ENCODE results near the gene MUC2.

Gene MUC2

DNA sequence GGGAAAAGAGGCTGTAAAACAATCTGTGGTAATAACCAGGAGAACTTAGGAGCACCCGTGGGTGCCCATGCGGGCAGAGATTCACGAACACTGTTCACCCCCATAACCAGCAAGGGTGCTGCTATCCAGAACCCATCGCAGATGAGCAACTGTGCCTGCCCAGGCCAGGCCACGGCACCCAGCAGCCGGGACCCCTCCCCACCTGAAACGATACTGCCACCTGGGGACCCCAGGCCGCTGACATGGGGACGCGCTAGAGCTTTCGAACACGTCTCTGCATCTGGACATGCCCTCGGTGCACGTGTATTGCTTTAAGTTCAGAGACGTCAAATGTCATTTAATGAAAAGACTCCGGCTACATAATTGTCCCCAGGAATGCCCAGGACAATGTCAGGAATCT, 14.3 kb upstream of the MUC2 start:
- Histone ChIP-seq H3K27ac (ENCODE audit: low read depth, low read length) (peak overlapping the region; percentile 72), H3K9ac (ENCODE audit: low read depth in 1 of 2, low read length in 2 of 2) (peak overlapping the region; percentile 48 to 63)

DNA sequence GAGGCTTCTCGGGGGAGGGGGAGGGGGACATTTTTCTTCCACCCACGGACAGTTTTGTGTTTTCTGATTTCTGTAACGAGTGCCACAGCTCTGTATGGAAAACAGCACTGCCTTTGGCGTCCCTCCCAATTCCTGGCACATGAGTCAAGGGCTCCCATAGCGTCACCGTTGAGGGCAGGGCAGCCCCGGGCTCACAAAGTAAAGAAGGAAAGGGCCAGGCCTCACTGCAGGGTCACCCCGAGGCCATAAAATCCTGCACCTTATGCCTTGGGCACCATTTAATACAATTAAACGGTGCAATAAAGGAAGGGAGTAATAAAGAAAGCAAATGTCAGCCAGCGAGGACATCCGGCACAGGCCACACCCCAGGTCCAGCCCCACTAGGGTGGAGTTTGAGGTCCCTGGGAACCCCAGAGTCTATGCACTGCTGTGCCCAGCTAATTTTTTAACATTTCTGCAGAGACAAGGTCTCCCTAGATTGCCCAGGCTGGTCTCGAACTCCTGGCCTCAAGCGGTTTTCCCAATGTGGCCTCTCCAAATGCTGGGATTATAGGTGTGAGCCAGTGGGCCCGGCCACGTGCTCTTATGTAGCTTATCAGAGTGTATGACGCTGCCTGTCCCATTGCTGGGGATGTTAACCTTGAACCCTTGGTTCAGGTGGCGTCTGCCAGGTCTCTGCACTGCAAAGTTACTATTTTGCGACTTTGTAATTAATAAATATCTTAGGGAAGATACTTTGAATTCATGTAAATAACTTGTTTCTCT, 13.6 kb upstream of the MUC2 start:
- H3K9ac ChIP-seq (ENCODE audit: low read depth in 1 of 2, low read length in 2 of 2) = peak overlapping the region; percentile 48 to 63
- no peaks in the 10 kb centered on the region for H3K27me3 ChIP-seq (ENCODE audit: control insufficient read depth in 1 of 2, insufficient read depth in 2 of 2, low read length in 2 of 2)
- peak overlapping the region; percentile 72 for H3K27ac ChIP-seq (ENCODE audit: low read depth, low read length)
- H3K9me3 ChIP-seq (ENCODE audit: control insufficient read depth in 1 of 2, low read length in 2 of 2) = peaks cover 4 to 8% of the 10 kb centered on the region in 2 donors
- H3K4me1 ChIP-seq (ENCODE audit: control insufficient read depth in 1 of 2, insufficient read depth in 2 of 2, low read length in 2 of 2) = peaks cover 14% of the 10 kb centered on the region in 2 donors
- no peak overlapping the region for H3K4me3 ChIP-seq (ENCODE audit: low read depth in 1 of 2, low read length in 2 of 2)
- no peaks in the 10 kb centered on the region for H3K36me3 ChIP-seq (ENCODE audit: control insufficient read depth in 1 of 2, insufficient read depth in 2 of 2, low read length in 2 of 2)

More for the DNA sequence above, 14.3 kb upstream of the MUC2 start:
- Histone ChIP-seq H3K36me3 (ENCODE audit: control insufficient read depth in 1 of 2, insufficient read depth in 2 of 2, low read length in 2 of 2) (no peaks in the 10 kb centered on the region), H3K9me3 (ENCODE audit: control insufficient read depth in 1 of 2, low read length in 2 of 2) (peaks cover 4 to 8% of the 10 kb centered on the region in 2 donors), H3K4me3 (ENCODE audit: low read depth in 1 of 2, low read length in 2 of 2) (no peak overlapping the region), H3K4me1 (ENCODE audit: control insufficient read depth in 1 of 2, insufficient read depth in 2 of 2, low read length in 2 of 2) (peaks cover 14% of the 10 kb centered on the region in 2 donors), H3K27me3 (ENCODE audit: control insufficient read depth in 1 of 2, insufficient read depth in 2 of 2, low read length in 2 of 2) (no peaks in the 10 kb centered on the region)

DNA sequence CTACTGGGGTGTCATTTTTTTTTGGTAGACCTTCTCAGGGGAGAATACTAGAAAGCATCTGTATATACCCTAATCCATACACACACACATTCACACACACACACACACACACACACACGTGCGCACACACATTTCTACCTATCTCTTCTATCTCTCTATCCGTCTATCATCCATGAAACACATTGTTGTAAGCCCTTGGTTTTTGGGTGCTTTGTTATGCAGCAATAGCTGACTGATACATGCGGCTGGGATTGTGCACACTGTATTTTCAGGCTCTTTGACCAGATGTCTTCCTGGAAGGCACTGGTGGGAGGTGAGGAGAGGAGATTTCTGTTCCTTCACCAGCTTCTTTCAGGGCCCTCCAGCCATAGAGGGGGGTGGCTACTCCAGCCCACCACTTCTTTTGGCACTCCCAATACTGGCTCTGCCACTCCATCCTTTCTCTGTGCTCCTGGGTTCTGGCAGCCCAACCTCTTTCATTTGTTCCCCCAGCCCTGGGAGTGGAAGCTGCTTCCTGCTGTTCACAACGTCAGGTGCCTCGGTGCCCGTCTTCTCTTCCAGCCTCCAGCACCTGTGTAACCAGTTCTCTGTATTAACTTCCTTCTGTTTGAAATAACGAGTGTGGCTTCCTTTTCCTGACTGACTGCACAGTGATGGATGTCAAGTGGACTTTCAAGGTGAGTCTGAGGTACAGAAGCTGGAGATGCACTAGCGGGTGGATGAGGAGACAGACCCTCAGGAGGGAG, 12.4 kb upstream of the MUC2 start:
- Histone ChIP-seq H3K4me3 (ENCODE audit: low read depth in 1 of 2, low read length in 2 of 2) (no peak overlapping the region), H3K9ac (ENCODE audit: low read depth in 1 of 2, low read length in 2 of 2) (no peak overlapping the region), H3K9me3 (ENCODE audit: control insufficient read depth in 1 of 2, low read length in 2 of 2) (peaks cover 4 to 8% of the 10 kb centered on the region in 2 donors), H3K27ac (ENCODE audit: low read depth, low read length) (no peak overlapping the region), H3K27me3 (ENCODE audit: control insufficient read depth in 1 of 2, insufficient read depth in 2 of 2, low read length in 2 of 2) (no peaks in the 10 kb centered on the region), H3K4me1 (ENCODE audit: control insufficient read depth in 1 of 2, insufficient read depth in 2 of 2, low read length in 2 of 2) (peaks cover 14% of the 10 kb centered on the region in 2 donors), H3K36me3 (ENCODE audit: control insufficient read depth in 1 of 2, insufficient read depth in 2 of 2, low read length in 2 of 2) (no peaks in the 10 kb centered on the region)

DNA sequence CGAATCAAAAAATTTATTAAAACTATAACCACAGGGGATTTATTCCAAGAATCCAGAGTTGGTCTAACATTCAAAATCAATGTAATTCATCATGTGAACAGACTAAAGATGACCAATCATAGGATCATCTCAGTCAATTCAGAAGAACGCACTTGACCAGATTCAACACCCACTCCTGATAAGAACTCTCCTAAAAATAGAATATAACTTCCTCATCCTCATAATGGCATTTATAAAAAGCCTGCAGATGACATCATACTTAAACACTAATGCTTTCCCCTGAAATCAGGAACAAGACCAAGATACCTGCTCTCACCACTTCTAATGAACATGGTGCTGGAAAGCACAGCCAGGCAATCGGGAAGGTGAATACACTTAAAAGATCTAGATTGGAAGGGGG, 10.5 kb upstream of the MUC2 start:
- Histone ChIP-seq H3K27me3 (ENCODE audit: control insufficient read depth in 1 of 2, insufficient read depth in 2 of 2, low read length in 2 of 2) (no peaks in the 10 kb centered on the region), H3K36me3 (ENCODE audit: control insufficient read depth in 1 of 2, insufficient read depth in 2 of 2, low read length in 2 of 2) (no peaks in the 10 kb centered on the region), H3K27ac (ENCODE audit: low read depth, low read length) (no peak overlapping the region), H3K9ac (ENCODE audit: low read depth in 1 of 2, low read length in 2 of 2) (no peak overlapping the region), H3K4me3 (ENCODE audit: low read depth in 1 of 2, low read length in 2 of 2) (no peak overlapping the region), H3K4me1 (ENCODE audit: control insufficient read depth in 1 of 2, insufficient read depth in 2 of 2, low read length in 2 of 2) (peaks cover 14% of the 10 kb centered on the region in 2 donors), H3K9me3 (ENCODE audit: control insufficient read depth in 1 of 2, low read length in 2 of 2) (peaks cover 4 to 8% of the 10 kb centered on the region in 2 donors)

DNA sequence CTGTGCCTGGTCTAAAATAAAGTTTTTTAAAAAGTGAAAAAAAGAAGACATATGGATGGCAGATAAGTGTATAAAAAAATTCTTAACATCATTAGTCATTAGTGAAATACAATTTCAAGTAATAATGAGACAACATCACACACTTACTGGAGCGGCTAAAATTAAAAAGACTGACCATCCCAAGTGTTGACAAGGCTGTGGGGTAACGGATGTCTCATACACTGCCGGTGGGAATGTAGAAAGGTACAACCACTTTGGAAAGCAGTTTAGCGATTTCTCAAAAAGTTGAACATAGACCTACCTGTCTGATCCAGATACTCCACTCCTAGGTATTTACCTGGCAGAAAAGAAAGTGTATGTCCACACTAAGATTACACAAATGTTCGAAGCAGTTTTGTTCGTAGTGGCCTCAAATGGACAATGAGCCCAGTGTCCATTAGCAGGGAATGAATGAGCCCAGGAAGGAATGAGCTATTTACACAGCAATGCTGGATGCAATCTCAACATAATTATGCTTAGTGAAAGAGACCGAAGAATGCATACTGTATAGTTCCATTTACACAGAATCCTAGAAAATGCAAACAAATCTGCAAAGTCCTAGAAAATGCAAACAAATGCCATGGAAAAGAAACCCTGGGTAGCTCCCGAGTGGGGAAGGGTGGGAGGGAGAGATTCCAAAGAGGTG, 6.7 kb upstream of the MUC2 start:
- Histone ChIP-seq H3K9me3 (ENCODE audit: control insufficient read depth in 1 of 2, low read length in 2 of 2) (no peaks in the 10 kb centered on the region), H3K36me3 (ENCODE audit: control insufficient read depth in 1 of 2, insufficient read depth in 2 of 2, low read length in 2 of 2) (no peaks in the 10 kb centered on the region), H3K27ac (ENCODE audit: low read depth, low read length) (no peak overlapping the region), H3K4me3 (ENCODE audit: low read depth in 1 of 2, low read length in 2 of 2) (no peak overlapping the region), H3K9ac (ENCODE audit: low read depth in 1 of 2, low read length in 2 of 2) (no peak overlapping the region), H3K27me3 (ENCODE audit: control insufficient read depth in 1 of 2, insufficient read depth in 2 of 2, low read length in 2 of 2) (no peaks in the 10 kb centered on the region), H3K4me1 (ENCODE audit: control insufficient read depth in 1 of 2, insufficient read depth in 2 of 2, low read length in 2 of 2) (peaks cover 4 to 5% of the 10 kb centered on the region in 2 donors)

DNA sequence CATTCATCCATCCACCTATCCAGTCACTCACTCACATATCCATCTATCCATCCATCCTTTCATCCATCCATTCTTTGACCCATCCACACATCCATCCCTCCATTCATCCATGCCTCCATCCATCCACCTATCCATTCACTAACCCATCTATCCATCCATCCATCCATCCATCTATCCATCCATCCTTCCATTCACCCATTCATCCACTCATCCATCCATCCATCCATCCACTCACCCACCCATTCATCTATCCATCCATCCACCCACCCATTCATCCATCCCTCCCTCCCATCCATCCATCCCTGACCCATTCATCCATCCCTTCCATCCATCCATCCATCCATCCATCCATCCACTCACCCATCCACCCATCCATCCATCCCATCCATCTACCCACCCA, 4.9 kb upstream of the MUC2 start:
- Histone ChIP-seq H3K4me3 (ENCODE audit: low read depth in 1 of 2, low read length in 2 of 2) (no peak overlapping the region), H3K27ac (ENCODE audit: low read depth, low read length) (no peak overlapping the region), H3K36me3 (ENCODE audit: control insufficient read depth in 1 of 2, insufficient read depth in 2 of 2, low read length in 2 of 2) (no peaks in the 10 kb centered on the region), H3K9me3 (ENCODE audit: control insufficient read depth in 1 of 2, low read length in 2 of 2) (no peaks in the 10 kb centered on the region), H3K9ac (ENCODE audit: low read depth in 1 of 2, low read length in 2 of 2) (no peak overlapping the region), H3K4me1 (ENCODE audit: control insufficient read depth in 1 of 2, insufficient read depth in 2 of 2, low read length in 2 of 2) (peaks cover 16 to 20% of the 10 kb centered on the region in 2 donors), H3K27me3 (ENCODE audit: control insufficient read depth in 1 of 2, insufficient read depth in 2 of 2, low read length in 2 of 2) (no peaks in the 10 kb centered on the region)

DNA sequence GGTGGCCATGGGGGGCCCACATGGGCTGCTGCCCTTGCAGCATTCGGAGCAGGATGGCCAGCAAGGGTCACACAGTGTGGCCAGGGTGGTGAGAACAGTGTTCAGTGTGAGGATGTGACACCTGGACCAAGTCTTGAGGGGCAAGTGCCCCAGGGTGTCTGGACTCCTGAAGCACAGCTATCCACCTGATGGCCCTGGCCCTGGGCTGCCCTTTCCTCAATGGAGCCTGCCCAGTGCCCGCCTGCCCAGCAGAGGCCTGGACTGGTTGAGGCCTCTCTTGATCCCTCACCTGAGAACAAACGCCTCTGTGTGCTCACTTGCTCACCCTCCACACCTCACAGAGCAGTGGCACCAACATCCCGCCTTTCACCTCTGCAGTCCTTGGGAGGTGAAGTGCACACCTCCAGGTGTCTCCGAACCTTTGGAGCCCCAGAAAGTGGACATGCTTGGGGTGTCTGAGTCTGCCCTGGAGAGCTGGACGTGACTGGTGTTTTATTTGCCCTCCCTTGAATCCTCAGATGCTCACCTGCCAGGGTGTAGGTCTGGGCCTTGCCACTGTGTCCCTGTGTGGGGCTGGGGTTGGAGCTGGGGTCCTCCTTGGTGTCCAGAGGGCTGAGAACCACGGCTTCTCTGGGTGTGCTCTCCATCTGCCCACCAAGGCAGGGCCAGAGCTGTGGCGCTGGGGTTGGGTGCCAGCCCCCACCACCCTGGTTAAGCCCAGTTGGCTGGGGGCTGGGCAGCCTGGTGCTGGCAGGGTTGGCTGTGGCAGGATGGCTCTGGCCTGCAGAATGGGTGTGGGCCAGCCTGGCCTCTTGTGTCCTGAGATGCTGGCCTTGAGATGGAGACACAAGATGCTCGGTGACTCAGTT, 3.8 kb upstream of the MUC2 start:
- Histone ChIP-seq H3K4me1 (ENCODE audit: control insufficient read depth in 1 of 2, insufficient read depth in 2 of 2, low read length in 2 of 2) (peaks cover 16 to 20% of the 10 kb centered on the region in 2 donors), H3K36me3 (ENCODE audit: control insufficient read depth in 1 of 2, insufficient read depth in 2 of 2, low read length in 2 of 2) (no peaks in the 10 kb centered on the region), H3K27me3 (ENCODE audit: control insufficient read depth in 1 of 2, insufficient read depth in 2 of 2, low read length in 2 of 2) (no peaks in the 10 kb centered on the region)

DNA sequence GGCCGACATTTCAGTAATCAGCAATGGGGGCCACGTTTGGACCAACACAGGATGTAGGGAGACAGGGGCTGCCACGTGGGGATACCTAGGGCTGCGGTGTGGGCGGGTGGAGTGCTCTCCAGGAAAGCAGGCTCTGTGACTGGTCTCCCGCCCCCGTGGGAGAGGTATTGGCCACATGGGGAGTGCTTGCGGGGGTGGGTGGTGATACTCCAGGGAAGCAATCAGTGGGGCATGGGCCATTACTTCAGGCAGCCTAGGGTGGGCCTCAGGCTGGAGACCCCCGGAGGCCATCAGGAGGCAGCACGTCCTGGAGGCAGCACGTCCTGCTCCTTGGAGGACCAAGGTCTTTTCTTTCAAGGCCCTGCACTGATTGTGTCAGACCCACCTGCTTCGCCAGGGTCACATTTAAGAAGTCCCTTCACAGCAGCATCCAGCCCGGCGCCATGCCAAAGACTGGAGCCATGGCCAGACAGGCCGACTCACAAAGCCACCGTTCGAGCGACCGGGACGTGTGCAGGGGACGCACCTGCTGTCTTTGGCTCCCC, 3.0 kb upstream of the MUC2 start:
- H3K27me3 ChIP-seq (ENCODE audit: control insufficient read depth in 1 of 2, insufficient read depth in 2 of 2, low read length in 2 of 2) = no peaks in the 10 kb centered on the region
- H3K4me1 ChIP-seq (ENCODE audit: control insufficient read depth in 1 of 2, insufficient read depth in 2 of 2, low read length in 2 of 2) = peaks cover 16 to 20% of the 10 kb centered on the region in 2 donors
- no peak overlapping the region for H3K4me3 ChIP-seq (ENCODE audit: low read depth in 1 of 2, low read length in 2 of 2)
- no peak overlapping the region for H3K27ac ChIP-seq (ENCODE audit: low read depth, low read length)
- no peak overlapping the region for H3K9ac ChIP-seq (ENCODE audit: low read depth in 1 of 2, low read length in 2 of 2)
- no peaks in the 10 kb centered on the region for H3K9me3 ChIP-seq (ENCODE audit: control insufficient read depth in 1 of 2, low read length in 2 of 2)
- H3K36me3 ChIP-seq (ENCODE audit: control insufficient read depth in 1 of 2, insufficient read depth in 2 of 2, low read length in 2 of 2) = no peaks in the 10 kb centered on the region

More for the DNA sequence above, 3.8 kb upstream of the MUC2 start:
- Histone ChIP-seq H3K9me3 (ENCODE audit: control insufficient read depth in 1 of 2, low read length in 2 of 2) (no peaks in the 10 kb centered on the region), H3K4me3 (ENCODE audit: low read depth in 1 of 2, low read length in 2 of 2) (no peak overlapping the region), H3K27ac (ENCODE audit: low read depth, low read length) (no peak overlapping the region), H3K9ac (ENCODE audit: low read depth in 1 of 2, low read length in 2 of 2) (no peak overlapping the region)

DNA sequence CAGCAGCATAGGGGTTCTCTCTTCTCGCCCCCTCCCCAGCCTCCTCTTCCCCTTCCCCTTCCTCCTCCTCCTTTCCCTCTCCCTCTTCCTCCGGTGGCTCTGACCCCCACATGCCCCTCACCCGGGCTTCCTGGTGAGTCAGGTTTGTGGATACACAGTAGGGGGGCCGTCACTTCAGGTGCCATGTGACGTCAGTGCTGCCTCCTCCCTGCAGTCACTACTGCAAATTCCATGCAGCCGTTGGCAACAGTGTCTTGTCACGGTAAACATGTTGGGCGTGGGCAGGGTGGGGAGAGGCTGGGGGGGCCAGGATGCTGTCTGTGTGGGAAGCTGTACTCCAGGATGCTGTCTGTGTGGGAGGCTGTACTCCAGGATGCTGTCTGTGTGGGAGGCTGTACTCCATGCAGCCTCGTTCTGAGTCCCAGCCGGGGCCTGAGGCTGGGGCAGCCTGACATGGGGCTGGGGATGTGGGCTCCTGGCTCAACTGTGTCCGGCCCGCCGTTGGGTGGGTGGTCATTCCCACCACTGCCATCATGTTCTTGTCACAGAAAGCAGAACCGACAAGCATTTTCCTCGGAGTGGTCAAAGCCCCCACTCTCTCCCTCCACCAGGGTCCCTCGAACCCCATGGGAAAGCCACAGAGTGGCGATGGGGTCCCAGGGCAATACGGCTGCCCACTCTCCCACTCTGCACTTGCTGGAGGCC, 2.4 kb upstream of the MUC2 start:
- Histone ChIP-seq H3K9me3 (ENCODE audit: control insufficient read depth in 1 of 2, low read length in 2 of 2) (no peaks in the 10 kb centered on the region), H3K27ac (ENCODE audit: low read depth, low read length) (no peak overlapping the region), H3K4me3 (ENCODE audit: low read depth in 1 of 2, low read length in 2 of 2) (no peak overlapping the region), H3K27me3 (ENCODE audit: control insufficient read depth in 1 of 2, insufficient read depth in 2 of 2, low read length in 2 of 2) (no peaks in the 10 kb centered on the region), H3K4me1 (ENCODE audit: control insufficient read depth in 1 of 2, insufficient read depth in 2 of 2, low read length in 2 of 2) (peaks cover 16 to 20% of the 10 kb centered on the region in 2 donors), H3K36me3 (ENCODE audit: control insufficient read depth in 1 of 2, insufficient read depth in 2 of 2, low read length in 2 of 2) (no peaks in the 10 kb centered on the region), H3K9ac (ENCODE audit: low read depth in 1 of 2, low read length in 2 of 2) (no peak overlapping the region)
